DMS79 treated with DMSO at 0.1 percent for 48 hours (cell line): ENCODE data around the gene UBE2M.

ENCODE experiments used
- DNase-seq: peaks from one replicate; lab custom pipeline; 2025; lab: John Stamatoyannopoulos, UW

Gene UBE2M

DNA sequence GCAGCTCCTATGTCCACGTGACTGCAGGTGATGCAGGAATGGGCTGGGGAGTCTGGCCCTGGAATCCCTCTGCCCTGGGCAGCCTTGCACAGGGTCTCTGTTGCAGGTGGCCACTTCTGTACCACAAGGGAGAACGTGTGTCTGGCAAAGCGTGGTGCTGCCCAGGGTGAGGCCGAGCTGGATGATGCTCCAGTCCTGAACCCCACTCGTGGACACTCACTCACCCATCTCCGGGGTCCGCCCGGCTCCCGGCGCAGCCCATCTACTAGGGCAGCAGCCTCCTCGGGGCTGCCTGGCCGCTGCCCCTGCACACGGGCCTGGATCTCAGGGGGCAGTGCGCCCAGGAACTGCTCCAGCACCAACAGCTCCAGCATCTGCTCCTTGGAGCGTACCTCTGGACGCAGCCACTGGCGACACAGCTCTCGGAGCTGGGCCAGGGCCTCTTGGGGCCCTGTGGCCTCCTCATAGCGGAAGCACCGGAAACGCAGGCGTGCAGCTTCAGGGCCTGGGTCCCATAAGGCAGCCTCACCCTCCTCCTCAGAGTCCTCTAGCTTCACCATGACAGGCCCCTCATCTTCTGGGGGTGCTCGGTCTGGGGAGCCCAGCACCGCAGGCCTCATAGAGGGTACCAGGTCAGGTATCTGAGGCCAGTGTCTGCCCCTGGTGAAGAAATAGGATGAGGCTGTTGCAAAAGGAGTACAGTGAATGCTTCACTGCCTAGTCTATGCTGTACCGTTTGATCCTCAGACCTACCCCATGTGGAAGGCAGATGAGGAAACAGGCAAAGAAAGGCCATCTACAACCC is 12.6 kb upstream of the UBE2M start:
- no peak for DNase-seq

DNA sequence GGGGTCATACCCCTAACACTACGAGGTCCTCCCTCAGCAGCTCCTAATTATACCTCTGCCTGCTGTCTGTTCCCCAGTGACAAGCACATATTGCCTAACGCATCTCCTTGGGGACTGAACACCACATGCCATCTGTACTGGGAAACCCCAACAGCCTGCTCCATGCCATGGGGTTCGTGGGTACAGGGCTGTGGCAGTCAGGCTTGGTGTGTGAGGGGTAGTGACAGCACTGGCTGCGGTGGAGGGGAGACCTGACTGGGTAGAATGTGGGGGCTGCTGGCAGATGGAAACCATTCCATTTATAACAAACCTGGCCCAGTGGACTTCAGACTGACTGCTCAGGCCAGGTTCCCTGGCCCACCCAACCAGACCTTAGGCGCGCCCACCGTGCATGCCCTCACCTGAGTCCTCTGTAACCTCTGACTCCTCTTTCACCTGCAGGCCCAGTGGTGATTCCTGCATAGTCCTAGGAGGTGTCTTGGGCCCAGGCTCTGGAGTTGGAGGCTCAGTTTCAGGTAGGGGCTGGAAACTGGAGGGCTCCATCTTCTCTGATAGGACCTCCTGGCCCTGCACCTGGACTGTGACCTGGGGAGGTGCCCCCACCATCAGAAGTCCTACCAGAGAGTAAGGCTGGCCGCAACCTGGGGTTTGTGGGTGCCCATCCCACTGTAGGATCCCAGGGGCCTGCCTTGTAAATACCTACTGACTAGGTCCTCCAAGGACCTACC is 11.7 kb upstream of the UBE2M start:
- no peak for DNase-seq

DNA sequence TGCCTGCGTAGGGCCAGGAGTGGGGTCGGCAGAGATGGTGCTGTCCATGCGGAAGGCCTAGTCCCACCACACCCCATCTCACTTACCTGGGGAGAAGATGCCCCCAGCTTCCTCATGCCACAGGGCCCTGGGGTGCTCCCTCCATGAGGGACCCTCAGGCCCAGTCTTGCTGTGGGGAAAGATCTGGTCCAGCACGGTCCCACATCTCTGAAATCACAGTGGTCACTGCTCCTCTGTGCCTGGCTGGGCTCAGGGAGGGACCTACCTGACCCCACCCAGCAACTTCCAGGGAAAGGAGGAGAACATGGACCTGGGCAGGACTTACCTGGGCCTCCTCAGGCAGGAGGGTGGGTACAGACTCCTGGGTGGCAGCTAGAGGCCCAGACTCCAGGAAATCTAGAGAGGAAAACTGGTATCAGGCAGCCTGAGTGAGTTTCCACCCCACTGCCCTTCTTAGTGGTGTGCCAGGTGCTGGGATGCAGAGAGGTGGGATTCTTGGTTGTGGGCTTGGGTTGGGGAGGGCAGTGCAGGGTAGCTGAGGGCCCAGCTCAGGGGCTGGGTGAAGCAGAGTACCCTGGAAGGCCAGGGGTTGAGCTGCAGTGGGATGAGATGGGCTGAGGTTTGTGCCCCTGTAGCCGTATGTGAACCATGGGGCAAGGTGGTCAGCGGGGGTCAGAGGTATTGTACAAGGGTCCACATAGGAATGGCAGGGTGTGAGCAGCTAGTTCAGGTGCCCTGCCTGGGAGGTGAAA is 11.0 kb upstream of the UBE2M start:
- DNase-seq, result no peak

DNA sequence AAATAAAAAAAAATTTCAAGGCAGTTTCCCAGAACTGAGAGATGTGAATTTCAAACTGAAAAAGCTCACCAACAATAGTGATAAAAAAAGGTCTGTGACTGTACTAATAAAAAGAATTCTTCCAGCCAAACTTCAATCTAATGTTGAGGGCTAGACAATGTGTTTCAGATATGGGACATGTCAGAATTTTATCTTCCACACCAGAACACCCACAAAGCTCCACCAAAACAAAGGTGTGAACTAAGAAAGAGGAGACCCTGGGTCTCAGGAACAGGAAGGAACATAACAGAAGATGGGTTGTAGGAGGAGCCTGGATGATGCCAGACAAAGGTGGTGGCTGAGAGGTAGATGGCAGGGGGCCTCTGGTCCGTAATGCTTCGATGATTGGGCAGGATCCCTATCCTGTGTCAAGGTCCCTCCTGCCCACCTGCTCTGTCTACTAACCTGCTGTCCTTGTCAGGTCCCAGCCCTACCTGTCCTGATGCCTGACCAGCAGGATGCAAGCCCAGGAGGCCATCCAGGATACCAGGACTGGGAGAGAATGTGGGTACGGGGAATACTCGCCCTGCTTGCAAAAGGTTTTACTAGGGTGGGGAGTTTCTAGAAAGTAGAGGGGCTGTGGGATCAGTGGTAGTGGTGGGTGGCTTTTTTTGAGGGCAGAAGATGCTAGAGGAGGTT is 10.2 kb upstream of the UBE2M start:
- DNase-seq, result no peak

DNA sequence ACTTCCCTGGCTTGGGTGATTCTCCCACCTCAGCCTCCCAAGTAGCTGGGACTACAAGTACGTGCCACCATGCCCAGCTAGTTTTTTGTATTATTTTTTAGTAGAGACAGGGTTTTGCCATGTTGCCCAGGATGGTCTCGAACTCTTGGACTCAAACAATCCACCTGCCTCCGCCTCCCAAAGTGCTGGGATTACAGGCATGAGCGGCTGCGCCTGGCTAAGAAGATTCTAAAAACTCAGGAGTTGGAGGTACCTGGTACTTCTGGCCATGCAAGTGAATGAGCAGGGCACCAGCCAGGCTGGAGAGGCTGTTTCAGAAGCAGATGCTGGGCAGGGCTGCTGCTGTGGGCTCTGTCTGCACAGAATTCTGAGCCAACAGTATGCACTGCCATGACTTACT is 8.6 kb upstream of the UBE2M start:
- no peak for DNase-seq

DNA sequence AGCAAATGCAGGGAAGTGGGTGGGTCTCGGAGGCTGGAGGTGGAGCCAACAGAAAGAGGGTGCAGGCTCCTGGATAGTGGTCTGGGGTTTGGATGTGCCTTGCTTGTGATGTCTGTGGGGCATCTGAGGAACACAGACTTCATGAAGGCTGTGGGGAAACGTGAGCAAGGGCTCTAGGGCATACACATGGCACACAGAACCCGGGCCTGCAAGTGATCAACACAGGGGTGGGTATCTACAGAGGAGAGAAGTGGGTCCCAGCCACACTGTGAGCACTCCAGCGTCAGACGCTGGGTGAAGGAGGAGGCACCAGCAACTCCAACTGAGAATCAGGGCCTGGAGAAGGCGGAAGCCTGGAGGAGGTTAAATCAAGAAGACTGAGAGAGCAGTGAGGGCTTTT is 5.4 kb upstream of the UBE2M start:
- DNase-seq, result no peak

DNA sequence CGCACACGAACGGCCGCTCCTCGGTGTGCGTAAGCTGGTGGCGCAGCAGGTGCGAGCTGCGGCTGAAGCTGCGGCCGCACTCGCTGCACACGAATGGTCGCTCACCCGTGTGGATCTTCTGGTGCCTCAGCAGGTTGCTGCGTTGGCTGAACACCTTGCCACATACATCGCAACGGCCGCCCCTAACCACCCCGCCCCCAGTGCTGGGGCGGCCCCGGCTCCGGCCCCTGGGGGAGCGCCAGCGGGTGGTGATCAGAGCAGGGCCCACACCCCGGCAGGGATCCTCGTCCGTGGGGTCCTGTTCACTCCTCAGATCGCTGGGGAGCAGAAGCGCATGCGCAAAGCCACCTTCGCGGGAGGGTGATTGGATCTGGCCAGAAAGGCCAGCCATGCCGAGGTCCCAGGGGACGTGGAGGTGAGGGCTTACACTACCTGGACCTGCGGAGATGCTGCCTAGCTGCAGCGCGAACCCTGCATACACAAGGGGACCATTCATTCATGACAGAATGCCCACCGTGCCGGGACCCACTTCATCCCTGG is 4.7 kb upstream of the UBE2M start:
- no peak for DNase-seq

DNA sequence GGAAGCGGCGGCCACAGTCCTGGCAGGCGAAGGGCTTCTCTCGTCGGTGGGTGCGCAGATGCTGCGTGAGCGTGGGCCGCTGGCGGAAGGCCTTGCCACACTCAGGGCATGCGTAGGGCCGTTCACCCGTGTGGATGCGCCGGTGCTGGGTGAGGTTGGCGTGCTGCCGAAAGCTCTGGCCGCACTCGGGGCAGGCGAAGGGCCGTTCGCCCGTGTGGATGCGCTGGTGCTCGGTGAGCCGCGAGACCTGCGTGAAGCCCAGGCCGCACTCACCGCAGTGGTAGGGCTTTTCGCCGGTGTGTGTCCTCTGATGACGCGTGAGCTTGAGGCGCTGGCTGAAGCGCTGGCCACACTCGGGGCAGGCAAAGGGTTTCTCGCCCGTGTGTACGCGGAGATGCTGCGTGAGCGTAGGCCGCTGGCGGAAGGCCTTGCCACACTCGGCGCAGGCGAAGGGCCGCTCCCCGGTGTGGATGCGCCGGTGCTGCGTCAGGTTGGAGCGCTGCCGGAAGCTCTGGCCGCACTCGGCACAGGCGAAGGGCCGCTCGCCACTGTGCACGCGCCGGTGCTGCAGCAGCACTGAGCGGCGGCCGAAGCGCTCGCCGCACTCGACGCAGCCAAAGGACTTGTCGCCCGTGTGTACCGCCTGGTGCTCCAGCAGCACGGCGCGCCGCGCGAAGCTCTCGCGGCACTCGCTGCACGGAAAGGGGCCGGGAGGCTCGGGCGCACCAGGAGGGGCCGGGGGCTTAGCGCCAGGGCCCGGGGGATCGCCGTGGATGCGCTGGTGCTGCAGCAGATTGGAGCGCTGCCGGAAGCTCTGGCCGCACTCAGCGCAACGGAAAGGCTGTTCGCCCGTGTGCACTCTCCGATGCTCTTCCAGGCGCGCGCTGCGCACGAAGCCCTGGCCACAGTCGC is 4.0 kb upstream of the UBE2M start:
- DNase-seq, result no peak

DNA sequence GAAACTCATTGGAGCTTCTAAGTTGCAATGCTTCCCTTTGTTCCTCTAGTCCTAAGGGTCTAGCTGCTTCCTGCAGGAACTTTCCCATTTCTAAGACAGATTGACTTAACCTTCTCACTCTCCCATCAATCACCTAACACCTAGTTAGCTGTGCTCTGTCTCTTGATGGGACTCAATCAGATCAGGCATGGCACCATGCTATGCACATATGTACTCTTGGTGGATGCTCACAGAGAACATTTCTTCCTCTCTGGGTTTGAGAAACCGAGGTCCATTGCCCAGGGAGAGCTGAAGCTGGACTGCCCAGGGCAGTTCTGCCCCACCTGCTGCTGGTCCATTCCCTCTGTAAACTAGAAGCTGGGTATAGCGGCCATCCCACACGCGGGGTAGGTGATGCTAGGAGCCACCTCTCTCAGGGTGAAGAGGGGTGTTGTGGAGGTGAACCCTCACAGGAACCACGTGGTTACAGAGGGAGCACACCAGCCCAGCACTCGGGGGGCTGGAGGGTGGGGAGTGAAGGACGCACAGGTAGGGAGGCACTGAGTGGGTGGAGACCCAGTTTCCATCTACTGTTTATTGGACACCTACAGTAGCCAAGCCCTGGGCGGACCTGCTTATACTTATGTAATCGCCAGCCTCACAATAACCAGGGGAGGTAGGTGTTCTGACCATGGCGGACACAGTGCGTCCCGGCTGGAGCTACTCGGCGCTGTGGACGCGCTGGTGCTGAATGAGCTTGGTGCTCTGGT is 3.1 kb upstream of the UBE2M start:
- DNase-seq, result no peak

DNA sequence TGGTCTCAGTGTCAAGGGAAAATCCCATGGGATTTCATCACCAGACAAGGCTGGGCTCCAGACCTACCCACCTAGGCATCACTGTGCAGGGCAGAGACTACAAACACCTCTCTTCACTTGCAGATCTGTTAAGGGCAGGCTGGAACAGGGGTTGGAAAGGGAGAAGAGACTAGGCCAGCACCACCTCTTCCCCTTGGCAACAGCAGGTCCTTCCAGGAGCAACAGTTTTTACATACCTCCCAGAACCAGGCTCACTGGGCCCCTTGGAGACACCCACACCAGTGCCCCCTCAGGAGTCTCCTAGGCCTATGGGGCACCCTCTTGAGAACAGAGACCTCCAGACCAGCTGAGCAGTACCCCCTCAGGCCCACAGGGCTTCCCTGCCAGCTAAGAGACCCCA is 2.5 kb upstream of the UBE2M start:
- DNase-seq, result no peak

DNA sequence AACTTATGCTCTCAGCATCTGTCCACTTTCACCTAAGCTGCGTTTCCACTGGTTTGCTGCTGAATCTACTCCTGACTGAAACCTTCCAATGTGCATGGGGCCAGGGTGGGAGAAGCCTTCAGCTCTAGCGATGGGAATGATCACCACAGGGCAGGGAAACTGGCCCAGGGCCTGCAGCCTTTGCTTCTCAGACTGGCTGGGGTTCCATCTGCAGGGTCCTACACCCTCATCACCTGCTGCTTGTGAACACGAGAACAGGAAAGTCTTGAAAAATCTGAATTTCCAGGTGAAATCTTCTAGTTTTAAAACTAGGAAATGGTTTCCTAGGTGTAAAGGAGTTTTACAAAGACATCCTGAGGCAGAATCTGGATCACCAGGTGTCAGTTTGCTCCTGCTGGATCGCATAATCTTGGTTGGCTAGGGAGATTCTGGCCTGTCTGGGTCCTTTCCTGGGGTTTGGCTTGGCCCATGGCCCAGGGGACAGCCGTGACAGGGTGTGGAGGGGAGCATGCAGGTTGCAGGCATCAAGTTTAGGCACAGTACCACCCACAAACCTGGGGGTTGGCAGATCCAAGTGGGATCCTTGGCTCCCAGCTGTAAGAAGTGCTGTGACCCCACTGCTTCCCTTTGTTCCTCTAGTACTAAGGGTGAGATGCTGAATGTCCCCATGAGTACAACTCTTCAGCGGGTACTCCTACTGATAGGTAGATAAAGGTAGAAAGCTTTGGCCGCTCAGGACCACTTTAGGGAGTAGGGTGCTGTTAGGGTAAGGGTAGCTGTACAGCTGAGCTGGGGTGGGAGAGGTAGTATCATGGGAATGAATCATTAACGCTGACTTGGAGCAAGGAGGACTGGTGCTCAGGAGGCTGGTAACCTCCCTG is 1.8 kb upstream of the UBE2M start:
- no peak for DNase-seq

DNA sequence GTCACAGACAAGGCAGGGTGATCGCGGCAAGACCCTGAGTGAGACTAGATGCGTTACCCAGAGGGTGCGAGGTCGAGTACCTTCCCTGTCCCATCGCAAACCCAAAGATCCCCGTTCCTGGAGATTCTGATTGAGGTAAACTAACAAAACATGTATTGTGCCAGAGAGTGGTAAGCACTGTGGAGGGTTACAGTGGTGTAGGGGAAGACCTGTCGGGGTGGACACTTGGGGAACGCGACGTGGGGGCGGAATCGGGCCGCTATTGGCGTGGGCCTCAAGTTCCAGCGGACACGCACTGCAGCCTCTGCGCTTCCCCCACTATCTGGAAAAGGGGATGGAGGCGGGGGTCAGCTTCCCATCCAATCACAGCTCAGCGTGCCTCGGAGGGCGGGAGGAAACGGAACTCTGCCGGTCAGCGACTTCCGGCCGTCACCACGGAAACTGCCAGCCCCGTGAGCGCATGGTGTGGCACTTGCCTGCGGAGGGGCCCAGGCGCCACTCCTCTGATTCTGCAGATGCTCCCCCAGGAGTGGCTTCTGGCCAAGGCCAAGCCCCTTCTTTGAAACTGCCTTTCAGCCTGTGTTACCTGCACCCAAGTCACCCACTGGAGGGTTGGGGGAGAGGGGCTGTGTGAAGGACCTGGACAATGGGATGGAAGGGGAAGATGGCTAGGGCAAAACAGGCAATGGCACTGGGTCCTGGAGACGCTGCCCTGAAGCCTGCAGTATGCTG is 1.0 kb upstream of the UBE2M start:
- no peak for DNase-seq

DNA sequence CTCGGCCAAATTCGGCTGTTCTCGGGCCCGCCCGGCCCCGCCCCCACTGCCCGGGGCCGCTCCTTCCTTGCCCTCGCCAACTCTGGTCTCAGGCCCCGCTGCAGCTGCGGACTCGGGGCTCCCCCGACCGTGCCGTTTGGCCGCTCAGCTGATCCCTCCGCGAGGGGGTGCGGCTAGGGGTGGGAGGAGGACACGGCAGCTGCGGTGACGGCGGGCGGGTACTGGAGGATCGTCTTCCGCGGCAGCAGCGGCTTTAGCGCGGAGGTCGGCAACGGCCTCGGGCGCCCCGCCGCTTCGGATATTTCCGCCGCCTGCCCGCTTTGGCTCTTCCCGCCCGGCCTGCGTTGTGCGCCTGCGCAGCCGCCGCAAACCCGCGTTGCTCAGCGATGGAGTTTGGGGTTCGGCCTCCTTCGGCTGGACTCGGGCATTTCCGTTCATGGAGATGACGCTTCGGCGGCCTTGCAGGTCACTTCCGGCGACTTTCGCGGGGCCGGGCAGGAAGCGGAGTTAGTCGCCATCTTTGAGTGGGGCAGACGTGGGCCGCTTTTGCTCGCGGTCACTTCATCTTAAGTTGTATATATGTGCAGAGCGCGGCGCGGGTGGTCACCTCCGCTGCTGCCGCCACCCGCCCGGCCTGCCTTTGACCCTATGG is 338 bp upstream of the UBE2M start:
- DNase-seq, result no peak

DNA sequence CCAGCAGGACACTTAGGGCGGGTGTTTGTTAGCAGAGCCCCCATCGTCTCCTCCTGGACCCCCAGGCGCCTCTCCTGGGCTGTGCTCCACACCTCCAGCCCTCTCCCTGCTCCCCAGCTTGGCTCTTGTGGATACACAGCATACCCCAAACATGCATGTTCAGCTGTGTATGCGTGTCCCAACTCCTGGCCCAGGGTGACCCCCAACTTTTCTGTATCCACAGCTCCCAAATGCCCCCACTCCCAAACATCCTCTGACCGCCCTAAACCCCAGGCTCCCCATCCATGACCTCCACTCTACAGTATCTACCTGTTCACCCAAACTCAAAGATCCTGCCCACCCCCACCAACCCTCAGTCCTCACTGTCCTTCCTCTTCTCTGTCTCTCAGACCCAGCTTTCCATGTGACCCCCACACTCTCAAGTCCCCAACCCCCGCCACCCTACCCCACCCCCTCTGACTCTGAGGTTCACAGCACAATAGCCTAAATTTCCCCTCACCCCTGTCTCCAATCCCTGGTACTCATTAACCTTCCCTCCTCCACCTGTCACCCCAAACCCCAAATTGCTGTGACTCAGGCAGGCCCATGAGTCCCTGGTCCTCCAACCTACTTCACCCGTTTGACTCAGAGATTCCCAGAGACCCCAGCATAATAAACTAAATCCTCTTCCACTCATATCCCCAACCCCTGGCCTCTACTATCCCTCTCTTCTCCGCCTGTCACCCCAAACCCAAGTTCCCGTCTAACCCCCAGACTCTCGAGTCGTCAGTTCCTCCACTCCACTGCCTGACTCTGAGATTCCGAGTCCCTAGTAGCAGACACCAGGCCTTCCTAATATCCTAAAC is 968 bp downstream of the UBE2M start:
- DNase-seq, result no peak

DNA sequence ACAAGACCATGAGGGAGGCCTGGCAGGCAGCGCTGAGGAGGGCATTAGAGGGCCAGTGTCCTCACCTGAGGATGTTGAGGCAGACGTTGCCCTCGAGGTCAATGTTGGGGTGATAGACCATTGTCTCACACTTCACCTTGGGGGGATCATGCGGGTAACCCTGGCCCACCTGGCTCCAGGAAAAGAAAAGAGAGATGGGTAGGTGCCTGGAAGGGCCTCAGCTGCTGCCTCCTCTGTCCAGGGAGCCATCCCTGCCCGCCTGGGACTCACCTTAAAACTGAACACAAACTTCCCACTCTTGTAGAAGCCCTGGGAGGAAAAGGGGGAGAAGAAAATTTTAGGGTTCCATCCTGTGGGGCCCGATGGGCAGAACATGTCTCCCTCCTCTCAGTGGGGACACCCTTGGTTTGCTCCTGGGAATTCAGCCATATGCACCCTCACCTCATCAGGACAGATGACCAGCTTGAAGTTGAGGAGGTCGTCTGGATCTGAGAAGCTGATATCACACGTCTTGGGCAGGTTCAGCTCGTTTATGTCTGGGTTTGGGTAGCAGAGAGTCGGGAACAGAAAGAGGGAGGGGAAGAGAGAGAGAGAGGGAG is 1.7 kb downstream of the UBE2M start:
- no peak for DNase-seq

DNA sequence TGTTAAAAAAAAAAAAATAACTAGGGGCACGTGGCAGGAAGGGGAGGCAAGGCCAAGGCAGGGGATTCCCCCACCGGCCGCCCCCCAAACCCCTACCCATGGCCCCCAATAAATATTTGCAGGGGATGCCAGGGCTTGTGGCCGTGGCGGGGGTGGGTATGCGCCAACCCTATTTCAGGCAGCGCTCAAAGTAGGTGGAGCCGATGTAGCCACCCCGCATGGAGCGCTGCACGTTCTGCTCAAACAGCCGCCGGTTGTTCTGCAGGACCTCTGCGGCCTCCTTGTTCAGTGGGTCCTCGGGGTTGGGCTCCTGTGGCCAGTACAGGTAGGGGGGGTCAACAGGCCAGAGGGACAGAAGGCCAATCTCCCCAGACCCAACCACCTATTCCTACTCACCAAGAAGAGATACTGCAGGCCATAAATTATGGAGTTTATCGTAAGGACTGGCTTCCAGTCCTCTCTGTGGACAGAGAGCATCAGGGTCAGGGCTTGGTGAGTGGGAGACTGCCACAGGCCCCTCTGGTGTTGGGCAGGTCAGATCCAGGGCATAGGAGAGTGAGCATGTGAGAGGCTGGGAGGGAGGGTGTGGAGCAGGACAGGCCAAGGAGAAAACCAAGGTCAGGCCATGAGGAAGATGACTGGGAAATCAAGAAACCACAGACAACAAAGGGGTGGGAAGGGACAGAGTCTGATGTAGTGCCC is 2.3 kb downstream of the UBE2M start:
- no peak for DNase-seq
